K562 (cell line): ENCODE results near the gene RBM20.

Experiments used
- CTCF ChIP-seq, 3 experiments: IDR thresholded peaks in 2 of 3; conservative IDR thresholded peaks in 1 of 3; 2 replicates each; pipeline ENCODE4 v1.5.1; 2011 to 2012; ENCODE audit warnings: low read length in 3 of 3, mild to moderate bottlenecking in 3 of 3, control low read depth in 2 of 3, improper control_type of control experiment in 1 of 3, inconsistent platforms in 1 of 3, low read depth in 1 of 3, mixed read lengths in 1 of 3, moderate library complexity in 1 of 3; ENCODE audit not compliant: insufficient read depth in 2 of 3
- FOXJ3 ChIP-seq: sonication (generic); formaldehyde crosslinking; IDR thresholded peaks from 2 replicates; pipeline ENCODE4 v1.4.0; 2020; ENCODE audit warnings: mild to moderate bottlenecking, missing genetic modification reagents
- MCM7 ChIP-seq, 2 experiments: fragments of 450-650 bp; IDR thresholded peaks; 2 replicates each; pipeline ENCODE4 v1.6.1; 2016 to 2018
- NCOA2 ChIP-seq, 2 experiments: fragments of 450-650 bp; IDR thresholded peaks; 2 replicates each; pipeline ENCODE4 v1.6.1; 2018; ENCODE audit warnings: mild to moderate bottlenecking in 2 of 2, moderate library complexity in 1 of 2; ENCODE audit not compliant: partially characterized antibody in 2 of 2
- POLR2AphosphoS5 ChIP-seq: IDR thresholded peaks from 2 replicates; pipeline ENCODE4 v1.6.1; 2011; ENCODE audit warnings: mild to moderate bottlenecking, low read depth, low read length, moderate library complexity; ENCODE audit not compliant: control insufficient read depth, insufficient read depth
- SRF ChIP-seq, 2 experiments: fragments of 250-450, 450-650 bp in 1 of 2; sonication (Bioruptor Pico) in 1 of 2; sonication (generic) in 1 of 2; formaldehyde crosslinking; IDR thresholded peaks; 2 replicates each; pipeline versions ENCODE4 v1.5.0 to v1.5.1; 2020 to 2022; ENCODE audit warnings: mild to moderate bottlenecking in 1 of 2, missing genetic modification reagents in 1 of 2
- TRIM28 ChIP-seq: fragments of 450-650 bp; IDR thresholded peaks from 2 replicates; pipeline ENCODE4 v1.6.1; 2017
- ZFP91 ChIP-seq: sonication (generic); formaldehyde crosslinking; IDR thresholded peaks from 2 replicates; pipeline ENCODE4 v1.8.0; 2022; ENCODE audit warnings: mild to moderate bottlenecking, missing genetic modification reagents
- ZNF583 ChIP-seq: fragments of 250-450 bp; sonication (Bioruptor Pico); IDR thresholded peaks from 2 replicates; pipeline ENCODE4 v1.4.0; 2020
- ZNF586 ChIP-seq: fragments of 450-650 bp; formaldehyde crosslinking; conservative IDR thresholded peaks from 2 replicates; pipeline ENCODE4 v1.4.0; 2020; ENCODE audit warnings: mild to moderate bottlenecking, moderate library complexity
- TF ChIP-seq, protein P1 (sequence below): fragments of 250-450 bp; sonication (Bioruptor Pico); IDR thresholded peaks from 2 replicates; pipeline ENCODE4 v1.5.0; 2020; ENCODE audit warnings: mild to moderate bottlenecking

GRCh38 chr10:110694263-110694662 is 50.1 kb downstream of the RBM20 start:
- TF ChIP-seq ZNF583 (CRISPR knock-in tag) (no peak), CTCF (IDR thresholded peaks at IDR 0.05 in 2 of 3, conservative IDR thresholded peaks at IDR 0.05 in 1 of 3; ENCODE audit: insufficient read depth in 2 of 3, low read depth in 1 of 3, low read length in 3 of 3) (no peak), POLR2AphosphoS5 (no peak), TRIM28 (no peak), ZFP91 (CRISPR knock-in tag) (no peak), NCOA2 (IDR thresholded peaks at IDR 0.05; ENCODE audit: partially characterized antibody in 2 of 2) (no peak), ZNF586 (CRISPR knock-in tag) (no peak), SRF (CRISPR knock-in tag; IDR thresholded peaks at IDR 0.05) (no peak), FOXJ3 (CRISPR knock-in tag) (no peak), MCM7 (IDR thresholded peaks at IDR 0.05) (no peak)
- TF ChIP-seq, protein P1, sequence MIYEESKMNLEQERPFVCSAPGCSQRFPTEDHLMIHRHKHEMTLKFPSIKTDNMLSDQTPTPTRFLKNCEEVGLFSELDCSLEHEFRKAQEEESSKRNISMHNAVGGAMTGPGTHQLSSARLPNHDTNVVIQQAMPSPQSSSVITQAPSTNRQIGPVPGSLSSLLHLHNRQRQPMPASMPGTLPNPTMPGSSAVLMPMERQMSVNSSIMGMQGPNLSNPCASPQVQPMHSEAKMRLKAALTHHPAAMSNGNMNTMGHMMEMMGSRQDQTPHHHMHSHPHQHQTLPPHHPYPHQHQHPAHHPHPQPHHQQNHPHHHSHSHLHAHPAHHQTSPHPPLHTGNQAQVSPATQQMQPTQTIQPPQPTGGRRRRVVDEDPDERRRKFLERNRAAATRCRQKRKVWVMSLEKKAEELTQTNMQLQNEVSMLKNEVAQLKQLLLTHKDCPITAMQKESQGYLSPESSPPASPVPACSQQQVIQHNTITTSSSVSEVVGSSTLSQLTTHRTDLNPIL, result no peak
